Measurements from ENCODE around the gene PRR23A.

DNA sequence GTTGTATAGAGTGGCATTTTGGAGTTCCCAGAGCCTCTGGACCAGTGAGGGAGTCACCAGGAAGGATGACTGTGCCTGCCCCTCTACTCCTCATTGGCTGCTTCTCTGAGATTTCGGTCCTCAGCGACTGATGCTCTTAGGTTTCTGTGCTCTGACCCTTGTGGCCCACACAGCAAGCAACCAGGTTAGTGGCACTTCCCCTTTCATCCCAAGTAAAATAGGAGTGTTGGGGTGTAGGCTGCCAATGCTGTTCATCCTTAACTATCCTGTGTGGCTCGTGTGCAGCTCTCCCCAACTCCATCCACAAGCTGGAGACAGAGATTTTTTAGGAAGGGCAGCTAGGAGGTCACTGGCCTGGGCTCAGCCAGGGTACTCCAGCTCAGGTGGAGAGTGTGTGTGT, 21.3 kb downstream of the PRR23A start:
- TF ChIP-seq CTCF (IDR thresholded peaks at IDR 0.05) (no peak), POLR2A (IDR thresholded peaks at IDR 0.05) (no peak)
